Loucy (cell line): ENCODE data around the gene SORCS1.

ENCODE experiments used
- H2AFZ ChIP-seq: fragments of 200-600 bp; sonication (generic); 2 replicates; pipeline ENCODE4 v1.6.0; 2016; ENCODE audit warnings: antibody characterized with exemption, mild to moderate bottlenecking, low read length, moderate library complexity
- H3F3A ChIP-seq: fragments of 200-600 bp; 2 replicates; pipeline ENCODE4 v1.6.0; 2016; ENCODE audit warnings: antibody characterized with exemption, low read depth, mild to moderate bottlenecking
- H3K27me3 ChIP-seq: fragments of 200-600 bp; sonication (generic); 2 replicates; pipeline ENCODE4 v1.6.1; 2014; ENCODE audit warnings: low read length, mild to moderate bottlenecking; ENCODE audit not compliant: insufficient read depth, poor library complexity, severe bottlenecking
- H3K36me3 ChIP-seq: fragments of 200-600 bp; sonication (generic); 2 replicates; pipeline ENCODE4 v1.6.1; 2016; ENCODE audit warnings: low read length; ENCODE audit not compliant: insufficient read depth
- H3K4me1 ChIP-seq: fragments of 200-600 bp; sonication (generic); 2 replicates; pipeline ENCODE4 v1.5.1; 2014; ENCODE audit warnings: low read length, mild to moderate bottlenecking; ENCODE audit not compliant: insufficient read depth, poor library complexity, severe bottlenecking
- H3K4me2 ChIP-seq: fragments of 200-600 bp; sonication (generic); 2 replicates; pipeline ENCODE4 v1.6.0; 2014; ENCODE audit warnings: antibody characterized with exemption, low read length, low read depth, mild to moderate bottlenecking; ENCODE audit not compliant: poor library complexity, severe bottlenecking
- H3K4me3 ChIP-seq: fragments of 200-600 bp; sonication (generic); 2 replicates; pipeline ENCODE4 v1.5.1; 2014; ENCODE audit warnings: low read length, mild to moderate bottlenecking, mixed read lengths; ENCODE audit not compliant: poor library complexity, severe bottlenecking
- H3K79me2 ChIP-seq: fragments of 200-600 bp; sonication (generic); 2 replicates; pipeline ENCODE4 v1.6.1; 2014; ENCODE audit warnings: low read length; ENCODE audit not compliant: insufficient read depth
- H3K9ac ChIP-seq: fragments of 200-600 bp; sonication (generic); 2 replicates; pipeline ENCODE4 v1.6.0; 2014; ENCODE audit warnings: mild to moderate bottlenecking, low read depth, low read length, moderate library complexity; ENCODE audit not compliant: poor library complexity, severe bottlenecking
- H3K9me2 ChIP-seq: fragments of 200-600 bp; sonication (generic); replicated peaks from 2 replicates; pipeline ENCODE4 v1.6.1; 2016; ENCODE audit warnings: low read depth, low read length, mixed read lengths
- H3K9me3 ChIP-seq: fragments of 200-600 bp; sonication (generic); 2 replicates; pipeline ENCODE4 v1.6.1; 2014; ENCODE audit warnings: mild to moderate bottlenecking, antibody characterized with exemption, low read length, low read depth; ENCODE audit not compliant: insufficient read depth
- H4K20me1 ChIP-seq: fragments of 200-600 bp; sonication (generic); 2 replicates; pipeline ENCODE4 v1.6.0; 2014; ENCODE audit warnings: antibody characterized with exemption, low read length, mild to moderate bottlenecking; ENCODE audit not compliant: insufficient read depth, poor library complexity, severe bottlenecking
- CTCF ChIP-seq: fragments of 200-600 bp; sonication (generic); conservative IDR thresholded peaks from 2 replicates; pipeline ENCODE4 v1.5.1; 2014; ENCODE audit warnings: mild to moderate bottlenecking, antibody characterized with exemption, low read length
- EZH2phosphoT487 ChIP-seq: fragments of 200-600 bp; IDR thresholded peaks from 2 replicates; pipeline ENCODE4 v1.6.1; 2018; ENCODE audit warnings: antibody characterized with exemption, mild to moderate bottlenecking, moderate library complexity, borderline replicate concordance

Gene SORCS1

DNA sequence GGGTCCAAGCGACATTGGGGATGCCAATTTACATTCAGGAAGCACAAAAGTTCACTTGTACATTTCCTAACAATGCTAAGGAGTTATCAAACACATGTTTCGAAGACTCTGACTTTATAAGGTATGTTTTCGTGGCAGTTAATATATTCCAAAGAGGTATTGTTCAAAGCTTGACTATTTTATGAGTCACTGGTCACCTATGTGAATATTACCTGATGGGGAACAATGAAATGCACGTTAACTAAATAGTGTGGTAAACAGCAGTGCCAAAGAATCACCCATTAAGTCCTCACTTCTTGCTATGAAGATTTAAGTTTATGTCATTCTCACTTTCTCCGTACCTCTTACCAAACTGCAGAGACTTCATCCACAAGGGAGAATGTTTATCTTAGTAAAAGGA, 550.2 kb downstream of the SORCS1 start:
- Histone ChIP-seq H3K9me3 (no peaks in the 10 kb centered on the region), H3K27me3 (no peaks in the 10 kb centered on the region)

GRCh38 chr10:106612381-106612780, 552.1 kb downstream of the SORCS1 start:
- Histone ChIP-seq H2AFZ (no peak overlapping the region), H3K9me3 (no peaks in the 10 kb centered on the region), H3K9me2 (no peaks in the 10 kb centered on the region), H3F3A (no peaks in the 10 kb centered on the region), H4K20me1 (no peaks in the 10 kb centered on the region), H3K4me2 (no peak overlapping the region), H3K27me3 (no peaks in the 10 kb centered on the region), H3K4me3 (no peak overlapping the region), H3K9ac (no peak overlapping the region), H3K4me1 (no peaks in the 10 kb centered on the region), H3K36me3 (no peaks in the 10 kb centered on the region), H3K79me2 (no peaks in the 10 kb centered on the region)
- TF ChIP-seq CTCF: no peak
- TF ChIP-seq EZH2phosphoT487: no peak

More for the DNA sequence above, 550.2 kb downstream of the SORCS1 start:
- Histone ChIP-seq H3K4me2 (no peak overlapping the region), H3K9ac (no peak overlapping the region), H4K20me1 (no peaks in the 10 kb centered on the region), H3K4me1 (no peaks in the 10 kb centered on the region), H3K4me3 (no peak overlapping the region), H3K36me3 (no peaks in the 10 kb centered on the region), H3K79me2 (no peaks in the 10 kb centered on the region), H2AFZ (no peak overlapping the region), H3K9me2 (no peaks in the 10 kb centered on the region), H3F3A (no peaks in the 10 kb centered on the region)
- TF ChIP-seq EZH2phosphoT487: no peak
- TF ChIP-seq CTCF: no peak

DNA sequence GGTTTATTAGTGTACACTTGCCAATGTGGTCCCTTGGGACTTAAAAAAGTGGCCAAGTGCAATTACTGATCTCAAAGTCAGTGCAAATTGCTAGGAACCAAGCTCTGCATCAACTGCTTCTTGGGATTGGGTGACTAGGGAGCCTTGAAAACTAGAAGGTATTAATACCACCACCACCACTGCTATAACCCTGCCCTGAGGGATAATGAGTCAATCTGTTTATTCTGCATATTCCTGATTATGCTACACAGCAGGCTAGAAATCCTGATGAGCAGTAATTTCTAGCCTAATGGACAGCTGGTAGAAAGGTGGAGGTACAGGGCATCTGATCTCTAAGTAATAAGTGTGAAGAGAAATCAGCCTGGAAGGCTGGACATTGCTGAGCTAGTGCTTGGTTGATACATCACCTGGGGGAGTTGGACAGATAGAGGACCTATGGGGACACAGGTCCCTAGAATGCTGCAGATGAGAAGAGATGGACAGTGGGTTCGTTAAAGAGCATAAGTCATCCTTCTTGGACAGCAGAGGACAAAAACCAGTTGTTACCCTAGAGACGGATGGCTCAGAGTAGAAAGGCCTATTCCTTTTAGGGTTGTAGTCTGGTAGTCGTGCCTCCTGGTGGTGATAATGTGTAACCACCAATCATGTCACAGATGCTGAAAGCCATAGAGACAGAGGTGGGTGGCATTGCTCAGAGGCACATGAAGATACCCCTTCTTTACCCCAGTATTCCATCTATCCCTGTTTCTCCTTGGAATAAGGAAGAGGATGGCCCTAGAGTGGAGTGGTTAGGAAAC, 554.8 kb downstream of the SORCS1 start:
- no peaks in the 10 kb centered on the region for H3K9me3 ChIP-seq
- H3K4me2 ChIP-seq: no peak overlapping the region
- H4K20me1 ChIP-seq: no peaks in the 10 kb centered on the region
- H3K79me2 ChIP-seq: no peaks in the 10 kb centered on the region
- H3K4me3 ChIP-seq: no peak overlapping the region
- peak; percentile 43 for TF ChIP-seq CTCF
- no peak for TF ChIP-seq EZH2phosphoT487
- no peak overlapping the region for H2AFZ ChIP-seq
- no peak overlapping the region for H3K9ac ChIP-seq
- H3K9me2 ChIP-seq: no peaks in the 10 kb centered on the region
- no peaks in the 10 kb centered on the region for H3K36me3 ChIP-seq
- H3K4me1 ChIP-seq: no peaks in the 10 kb centered on the region
- no peaks in the 10 kb centered on the region for H3K27me3 ChIP-seq
- H3F3A ChIP-seq: no peaks in the 10 kb centered on the region
